Activated CD4-positive, alpha-beta T cell treated with anti-CD3 and anti-CD28 coated beads, Interleukin-2, amount 50 U/mL, for 48 hours (primary cell): ENCODE results near the gene ADCY1.

Experiments used
- DNase-seq, 2 experiments: peaks; one replicate each; pipeline ENCODE4 v3.0.0-alpha.2; 2020

ADCY1 gene

DNA sequence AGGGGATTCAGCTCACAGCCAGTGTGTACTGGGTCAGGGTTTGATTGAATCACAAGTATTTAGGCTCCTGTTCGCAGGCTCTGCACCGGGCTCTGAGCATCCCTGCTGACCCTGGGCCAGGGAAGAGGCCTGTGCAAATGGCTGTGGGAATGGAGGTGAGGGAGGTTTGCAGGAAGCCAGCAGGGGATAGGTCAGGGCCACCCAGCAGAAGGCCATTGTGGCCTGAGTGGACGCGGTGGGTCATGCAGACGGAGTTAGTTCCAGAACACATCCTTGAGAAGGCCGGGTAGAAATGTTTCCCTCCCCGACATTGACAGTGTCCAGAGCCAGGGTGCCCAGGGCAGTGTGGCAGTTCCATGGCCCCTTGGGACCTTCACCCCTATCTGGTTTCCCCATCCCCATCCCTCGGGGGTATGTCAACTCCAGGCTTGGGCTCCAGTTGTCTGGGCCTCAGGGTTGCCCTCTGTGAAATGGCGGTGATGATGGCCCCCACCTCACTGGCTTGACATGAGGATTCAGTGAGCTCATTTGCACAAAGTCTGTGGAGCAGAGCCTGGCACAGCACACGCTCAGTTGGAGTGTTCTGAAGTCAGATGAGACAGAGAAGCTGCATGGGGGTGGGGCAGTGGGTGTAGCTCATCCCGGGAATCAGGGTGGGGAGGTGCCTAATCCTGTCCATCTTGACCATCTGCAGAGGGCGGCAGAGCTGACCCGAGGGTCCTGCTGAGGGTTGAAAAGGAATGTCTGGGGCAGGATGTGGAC lies 107.6 kb downstream of the ADCY1 start:
- no peak for DNase-seq

GRCh38 chr7:45682358-45682735 lies 108.2 kb downstream of the ADCY1 start:
- DNase-seq, result no peak

DNA sequence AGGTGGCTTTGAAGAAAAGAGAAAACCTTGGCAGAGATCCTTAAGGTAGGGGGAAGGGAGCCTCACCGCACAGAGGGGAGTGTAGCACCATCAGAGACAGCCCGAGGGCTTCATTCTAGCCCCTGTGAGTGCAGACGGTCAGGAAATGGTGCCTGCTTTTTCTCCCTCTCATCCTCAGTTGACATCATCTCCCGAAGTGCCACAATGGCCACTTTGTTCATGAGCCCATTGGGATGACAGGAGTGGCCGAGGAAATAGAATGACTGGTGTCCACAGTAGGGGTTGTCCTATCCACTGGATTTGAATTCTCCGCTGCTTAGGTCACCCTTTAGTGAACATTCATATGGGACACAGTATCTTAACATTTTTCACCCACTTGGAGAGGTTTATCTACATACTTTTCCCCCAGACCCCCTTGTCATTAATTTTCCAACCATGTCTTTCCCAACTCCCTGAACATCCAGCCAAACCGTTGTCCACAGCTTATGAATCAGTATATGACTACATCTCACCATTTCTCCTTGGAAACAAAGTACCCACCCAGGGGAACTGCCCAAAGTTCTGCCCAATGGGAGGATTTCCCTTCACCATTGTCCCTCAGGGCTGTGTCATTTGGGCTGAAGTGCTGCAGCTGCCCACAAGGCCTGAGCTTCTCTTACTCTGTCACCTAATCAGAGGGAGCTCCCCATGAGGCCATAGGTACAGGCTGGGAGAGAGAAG lies 108.8 kb downstream of the ADCY1 start:
- DNase-seq, result no peak

- no peak for DNase-seq
Observed at GRCh38 chr7:45683556-45684148, 109.5 kb downstream of the ADCY1 start.

DNA sequence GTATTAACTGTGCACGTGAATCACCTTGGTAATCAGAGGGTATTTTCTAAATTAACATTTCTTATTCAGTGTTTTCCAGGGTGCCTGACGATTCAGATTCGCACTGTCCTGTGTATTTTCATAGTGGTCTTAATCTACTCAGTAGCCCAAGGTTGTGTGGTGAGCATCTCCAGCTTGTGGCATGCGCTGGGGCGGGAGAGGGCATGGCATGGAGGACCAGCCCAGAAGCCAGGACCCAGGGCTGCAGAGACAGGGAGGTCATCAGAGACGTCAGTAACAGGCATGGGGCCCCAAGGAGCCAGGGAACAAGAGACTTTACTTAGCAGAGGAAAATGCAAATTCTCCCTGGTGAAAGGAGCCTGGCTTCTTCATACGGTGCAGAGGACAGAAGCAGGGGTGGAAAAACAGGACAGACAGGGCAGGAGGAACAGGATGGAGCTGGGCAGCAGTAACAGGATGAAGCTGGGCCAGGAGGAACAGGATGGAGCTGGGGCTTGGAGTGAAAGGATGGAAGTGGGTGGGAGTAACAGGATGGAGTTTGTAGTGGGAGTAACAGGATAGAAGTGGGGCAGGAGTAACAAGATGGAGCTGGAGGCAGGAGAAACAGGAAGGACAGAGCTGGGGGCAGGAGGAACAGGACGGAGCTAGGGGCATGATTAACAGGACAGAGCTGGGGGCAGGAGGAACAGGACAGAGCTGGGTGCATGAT lies 110.9 kb downstream of the ADCY1 start:
- no peak for DNase-seq

- DNase-seq, result no peak
Observed at GRCh38 chr7:45685619-45686240, 111.6 kb downstream of the ADCY1 start.

DNA sequence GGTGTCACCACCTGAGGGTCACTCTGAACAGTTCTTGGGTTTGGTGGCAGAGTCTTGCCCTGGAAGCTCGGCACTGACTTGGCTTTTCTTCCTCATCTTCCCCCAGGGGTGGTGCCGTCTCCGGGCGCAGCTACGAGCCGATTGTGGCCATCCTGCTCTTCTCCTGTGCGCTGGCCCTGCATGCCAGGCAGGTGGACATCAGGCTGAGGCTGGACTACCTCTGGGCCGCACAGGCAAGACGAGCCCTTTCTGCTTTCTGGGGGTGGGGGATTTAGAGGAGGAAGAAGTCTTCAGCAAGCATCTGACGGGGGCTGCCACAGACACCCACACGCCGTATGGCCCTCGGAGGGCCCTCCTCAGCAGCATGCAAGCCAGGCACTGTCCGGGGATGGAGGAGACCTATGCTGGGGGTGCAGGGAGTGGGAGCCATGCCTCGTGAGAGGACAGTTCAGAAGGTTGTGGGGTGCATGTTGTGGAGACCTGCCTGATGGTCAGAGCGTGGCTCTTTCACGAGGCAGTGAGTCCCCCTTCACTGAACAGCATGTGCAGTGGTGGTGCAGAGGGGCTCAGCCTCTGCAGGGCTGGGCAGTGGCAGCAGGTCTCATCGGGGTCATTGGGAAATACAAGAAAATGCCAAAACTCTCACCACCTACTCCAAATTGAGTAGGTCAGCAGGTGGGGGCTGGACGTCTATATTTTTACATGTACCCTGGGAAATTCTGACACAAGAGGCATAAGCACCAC lies 112.4 kb downstream of the ADCY1 start:
- DNase-seq, result no peak

DNA sequence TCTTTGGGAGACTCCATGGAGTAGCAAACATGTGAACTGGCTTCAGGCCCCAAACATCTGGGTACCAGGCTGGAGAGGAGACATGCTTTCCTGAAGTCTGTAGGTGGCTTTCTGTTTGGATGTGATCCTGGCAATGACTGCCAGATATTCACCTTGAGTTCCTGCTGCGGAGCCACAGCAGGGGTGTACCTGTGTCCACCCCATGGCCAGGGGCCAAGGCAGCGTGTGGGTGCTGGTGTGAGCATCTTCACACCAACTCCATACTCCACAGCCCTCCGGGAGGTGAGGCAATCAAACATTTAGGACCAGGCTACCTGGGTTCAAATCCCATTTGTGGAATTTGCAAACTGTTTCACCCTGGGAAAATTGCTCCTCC lies 113.0 kb downstream of the ADCY1 start:
- no peak for DNase-seq

DNA sequence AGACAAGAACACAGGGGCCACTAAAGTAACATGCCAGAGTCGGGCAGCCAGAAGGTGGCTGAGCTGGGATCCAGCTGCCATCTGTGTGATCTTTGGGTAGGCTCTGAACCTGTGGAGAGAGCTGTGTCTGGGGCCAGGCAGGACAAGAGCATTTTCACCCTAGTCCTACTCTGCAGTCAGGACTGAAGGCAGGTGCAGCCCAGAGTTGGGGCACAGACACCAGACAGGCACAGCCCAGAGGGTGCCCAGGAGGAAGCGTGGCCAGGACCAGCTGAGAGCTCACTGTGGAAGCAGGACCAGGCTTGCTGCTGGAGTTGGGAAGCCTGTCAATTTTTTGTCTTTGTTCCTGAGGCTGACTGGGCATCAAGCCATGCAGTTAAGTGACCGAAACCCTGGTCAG lies 113.6 kb downstream of the ADCY1 start:
- DNase-seq, result no peak

DNA sequence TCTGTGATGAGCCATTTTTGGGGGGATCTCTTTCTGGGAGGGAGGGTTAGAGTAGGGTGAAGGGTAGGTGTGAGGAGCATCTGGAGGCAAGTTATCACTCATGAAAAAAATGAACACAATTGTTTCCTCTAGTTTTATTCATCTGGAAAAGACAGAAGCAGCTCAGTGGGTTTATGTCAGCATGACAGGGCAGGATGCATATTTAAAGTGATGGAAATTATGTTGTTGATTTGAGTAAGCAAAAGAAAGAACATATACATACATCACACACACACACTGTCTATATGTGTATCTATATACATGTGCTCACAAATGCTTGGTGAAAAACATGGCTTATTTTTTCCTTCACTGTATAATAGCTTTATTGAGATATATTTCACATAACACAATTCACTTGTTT lies 114.2 kb downstream of the ADCY1 start:
- no peak for DNase-seq

GRCh38 chr7:45689011-45689796 lies 115.0 kb downstream of the ADCY1 start:
- no peak for DNase-seq

DNA sequence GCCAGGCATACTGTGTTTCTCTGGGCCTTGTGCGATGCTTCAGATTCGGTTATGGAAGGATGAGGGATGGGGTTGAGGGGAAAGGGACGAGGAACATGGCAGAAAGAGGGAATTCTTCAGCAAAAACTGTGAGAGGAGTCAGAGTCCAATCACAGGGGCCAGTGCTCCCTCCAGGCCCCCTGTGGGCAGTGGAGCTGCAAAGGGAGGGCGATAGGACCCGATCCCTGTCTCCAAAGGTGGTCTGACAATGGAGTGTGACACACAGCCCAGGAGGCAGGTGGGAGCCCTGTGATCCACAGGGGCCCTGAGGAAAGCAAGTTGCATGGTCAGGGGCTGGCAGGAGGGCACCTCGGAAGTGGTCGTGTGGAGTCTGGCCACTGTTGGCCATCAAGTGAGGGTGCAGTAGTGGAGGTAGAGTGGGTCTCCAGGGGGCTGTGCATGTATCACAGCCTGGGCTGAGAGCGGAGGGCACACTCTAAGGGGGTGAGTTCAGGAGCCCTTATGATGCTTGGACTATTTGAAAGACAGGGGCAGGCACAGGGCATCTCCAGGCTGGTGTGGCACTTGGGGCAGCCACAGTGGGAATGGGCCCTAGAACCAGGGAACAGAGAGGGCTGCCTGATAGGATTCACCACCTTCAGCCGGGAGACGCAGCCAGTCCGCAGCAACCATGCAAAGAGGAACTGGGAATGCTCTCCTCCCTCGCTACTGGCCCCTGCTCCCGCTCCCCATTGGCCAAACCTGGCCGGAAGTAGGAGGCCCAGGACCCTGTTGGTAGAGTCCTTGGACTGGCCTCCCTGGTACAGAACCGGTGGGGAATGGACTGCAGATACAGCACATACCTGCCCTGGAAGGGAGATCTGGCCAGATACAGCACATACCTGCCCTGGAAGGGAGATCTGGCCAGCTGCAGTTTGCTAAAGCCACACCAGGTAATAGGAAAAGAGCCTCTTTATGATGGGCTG lies 115.9 kb downstream of the ADCY1 start:
- DNase-seq, result no peak

- no peak for DNase-seq
Observed at GRCh38 chr7:45690762-45691150, 116.6 kb downstream of the ADCY1 start.

DNA sequence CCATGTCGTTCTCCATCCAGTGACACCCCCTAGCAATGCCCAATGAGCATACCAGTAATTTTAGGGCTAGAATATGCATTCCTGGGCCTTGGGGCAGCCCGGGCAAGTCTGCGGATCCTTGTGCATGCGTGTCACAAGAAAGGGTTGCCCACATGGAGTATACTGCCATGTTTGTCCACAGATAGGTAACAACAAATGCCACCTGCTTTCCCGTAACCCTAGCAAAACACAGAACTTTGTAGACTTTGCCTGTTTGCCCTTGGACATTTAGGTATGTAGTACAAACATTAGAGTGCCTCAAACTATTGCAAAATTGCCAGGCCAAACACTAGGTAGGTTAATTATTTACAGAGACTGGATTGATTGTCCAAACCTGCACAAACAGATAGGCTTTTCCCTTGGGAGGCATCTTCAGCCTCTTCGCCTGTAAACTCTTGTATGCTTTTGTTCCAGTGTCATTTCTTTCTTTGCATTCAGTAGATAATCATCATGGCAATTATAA lies 117.0 kb downstream of the ADCY1 start:
- DNase-seq, result no peak

- no peak for DNase-seq
Observed at GRCh38 chr7:45692031-45692430, 117.9 kb downstream of the ADCY1 start.

GRCh38 chr7:45695249-45695995 lies 121.3 kb downstream of the ADCY1 start:
- DNase-seq, result no peak

DNA sequence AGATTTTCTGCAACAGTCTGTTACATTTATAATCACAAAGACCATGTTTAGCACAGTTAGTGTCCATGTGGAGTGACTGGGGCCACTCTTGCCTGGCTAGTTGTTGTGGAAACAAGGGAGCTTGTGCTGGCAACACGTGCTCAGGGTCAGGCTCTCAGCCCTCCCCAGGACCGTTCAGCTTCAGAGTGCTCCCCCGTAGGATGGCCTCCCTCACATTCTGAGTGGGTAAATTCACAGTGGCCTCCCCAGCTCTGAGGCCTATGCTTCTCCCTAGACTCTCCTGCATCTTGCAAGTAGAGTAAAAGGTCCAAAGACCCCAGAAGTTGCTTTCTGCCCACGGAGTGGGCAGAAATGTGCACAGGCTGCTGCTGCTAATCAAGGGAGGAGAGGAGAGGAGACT lies 122.3 kb downstream of the ADCY1 start:
- DNase-seq, result no peak

- no peak for DNase-seq
Observed at GRCh38 chr7:45697576-45698136, 123.5 kb downstream of the ADCY1 start.
